ENCODE results near the gene PTPRF.

The PTPRF gene

GRCh38 chr1:43619996-43620920, 89.6 kb downstream of the PTPRF start:
- H3K27me3 ChIP-seq (ENCODE audit: control insufficient read depth in 2 of 2, insufficient read depth in 2 of 2, low read length in 2 of 2), result no peaks in the 10 kb centered on the region
- no peaks in the 10 kb centered on the region for H3K9me3 ChIP-seq (ENCODE audit: control insufficient read depth in 2 of 2, low read length in 2 of 2)
- peaks cover 71 to 75% of the 10 kb centered on the region in 2 donors for H3K36me3 ChIP-seq (ENCODE audit: control insufficient read depth in 2 of 2, insufficient read depth in 2 of 2, low read length in 2 of 2)

GRCh38 chr1:43620956-43621355, 90.3 kb downstream of the PTPRF start:
- Histone ChIP-seq H3K36me3 (ENCODE audit: control insufficient read depth in 2 of 2, insufficient read depth in 2 of 2, low read length in 2 of 2) (peaks cover 72 to 75% of the 10 kb centered on the region in 2 donors), H3K9ac (ENCODE audit: low read depth in 1 of 2, low read length in 2 of 2) (no peak overlapping the region), H3K4me3 (ENCODE audit: low read length in 2 of 2) (no peak overlapping the region), H3K27me3 (ENCODE audit: control insufficient read depth in 2 of 2, insufficient read depth in 2 of 2, low read length in 2 of 2) (no peaks in the 10 kb centered on the region), H3K4me1 (ENCODE audit: control insufficient read depth in 2 of 2, insufficient read depth in 2 of 2, low read length in 2 of 2) (no peaks in the 10 kb centered on the region), H3K27ac (ENCODE audit: low read depth in 2 of 2, low read length in 2 of 2) (no peak overlapping the region), H3K9me3 (ENCODE audit: control insufficient read depth in 2 of 2, low read length in 2 of 2) (no peaks in the 10 kb centered on the region)

More at GRCh38 chr1:43619996-43620920, 89.6 kb downstream of the PTPRF start:
- Histone ChIP-seq H3K27ac (ENCODE audit: low read depth in 2 of 2, low read length in 2 of 2) (no peak overlapping the region), H3K4me3 (ENCODE audit: low read length in 2 of 2) (no peak overlapping the region), H3K4me1 (ENCODE audit: control insufficient read depth in 2 of 2, insufficient read depth in 2 of 2, low read length in 2 of 2) (no peaks in the 10 kb centered on the region), H3K9ac (ENCODE audit: low read depth in 1 of 2, low read length in 2 of 2) (no peak overlapping the region)

DNA sequence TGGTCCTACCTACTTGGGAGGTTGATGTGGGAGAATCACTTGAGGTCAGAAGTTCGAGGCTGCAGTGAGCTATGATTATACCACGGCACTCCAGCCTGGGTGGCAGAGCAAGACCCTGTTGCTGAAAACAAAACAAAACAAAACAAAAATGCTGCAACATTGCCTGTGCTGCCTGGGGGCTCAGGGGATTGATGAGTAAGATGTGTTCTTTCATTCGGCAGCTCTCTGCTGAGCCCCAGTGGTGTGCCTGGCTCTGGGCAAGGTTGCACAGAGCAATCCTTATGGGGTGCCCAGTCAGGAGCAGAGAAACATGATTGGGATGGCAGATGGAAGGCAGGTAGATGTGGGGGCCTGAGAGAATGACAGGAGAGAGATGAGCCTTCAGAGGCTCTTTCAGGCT, 90.7 kb downstream of the PTPRF start:
- Histone ChIP-seq H3K4me3 (ENCODE audit: low read length in 2 of 2) (no peak overlapping the region), H3K9me3 (ENCODE audit: control insufficient read depth in 2 of 2, low read length in 2 of 2) (no peaks in the 10 kb centered on the region), H3K4me1 (ENCODE audit: control insufficient read depth in 2 of 2, insufficient read depth in 2 of 2, low read length in 2 of 2) (no peaks in the 10 kb centered on the region), H3K27ac (ENCODE audit: low read depth in 2 of 2, low read length in 2 of 2) (no peak overlapping the region), H3K36me3 (ENCODE audit: control insufficient read depth in 2 of 2, insufficient read depth in 2 of 2, low read length in 2 of 2) (peaks cover 67 to 70% of the 10 kb centered on the region in 2 donors), H3K9ac (ENCODE audit: low read depth in 1 of 2, low read length in 2 of 2) (no peak overlapping the region), H3K27me3 (ENCODE audit: control insufficient read depth in 2 of 2, insufficient read depth in 2 of 2, low read length in 2 of 2) (no peaks in the 10 kb centered on the region)

DNA sequence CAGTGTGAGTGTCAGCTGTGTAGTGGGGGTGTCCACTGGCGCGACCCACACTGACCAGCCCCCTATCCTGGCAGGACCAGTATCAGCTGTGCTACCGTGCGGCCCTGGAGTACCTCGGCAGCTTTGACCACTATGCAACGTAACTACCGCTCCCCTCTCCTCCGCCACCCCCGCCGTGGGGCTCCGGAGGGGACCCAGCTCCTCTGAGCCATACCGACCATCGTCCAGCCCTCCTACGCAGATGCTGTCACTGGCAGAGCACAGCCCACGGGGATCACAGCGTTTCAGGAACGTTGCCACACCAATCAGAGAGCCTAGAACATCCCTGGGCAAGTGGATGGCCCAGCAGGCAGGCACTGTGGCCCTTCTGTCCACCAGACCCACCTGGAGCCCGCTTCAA, 91.2 kb downstream of the PTPRF start:
- Histone ChIP-seq H3K4me1 (ENCODE audit: control insufficient read depth in 2 of 2, insufficient read depth in 2 of 2, low read length in 2 of 2) (no peaks in the 10 kb centered on the region), H3K4me3 (ENCODE audit: low read length in 2 of 2) (no peak overlapping the region), H3K27me3 (ENCODE audit: control insufficient read depth in 2 of 2, insufficient read depth in 2 of 2, low read length in 2 of 2) (no peaks in the 10 kb centered on the region), H3K9ac (ENCODE audit: low read depth in 1 of 2, low read length in 2 of 2) (no peak overlapping the region), H3K36me3 (ENCODE audit: control insufficient read depth in 2 of 2, insufficient read depth in 2 of 2, low read length in 2 of 2) (peaks cover 63 to 69% of the 10 kb centered on the region in 2 donors), H3K9me3 (ENCODE audit: control insufficient read depth in 2 of 2, low read length in 2 of 2) (no peaks in the 10 kb centered on the region), H3K27ac (ENCODE audit: low read depth in 2 of 2, low read length in 2 of 2) (no peak overlapping the region)

DNA sequence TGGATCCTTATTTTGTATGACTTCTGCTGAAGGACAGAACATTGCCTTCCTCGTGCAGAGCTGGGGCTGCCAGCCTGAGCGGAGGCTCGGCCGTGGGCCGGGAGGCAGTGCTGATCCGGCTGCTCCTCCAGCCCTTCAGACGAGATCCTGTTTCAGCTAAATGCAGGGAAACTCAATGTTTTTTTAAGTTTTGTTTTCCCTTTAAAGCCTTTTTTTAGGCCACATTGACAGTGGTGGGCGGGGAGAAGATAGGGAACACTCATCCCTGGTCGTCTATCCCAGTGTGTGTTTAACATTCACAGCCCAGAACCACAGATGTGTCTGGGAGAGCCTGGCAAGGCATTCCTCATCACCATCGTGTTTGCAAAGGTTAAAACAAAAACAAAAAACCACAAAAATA, 91.8 kb downstream of the PTPRF start:
- Histone ChIP-seq H3K36me3 (ENCODE audit: control insufficient read depth in 2 of 2, insufficient read depth in 2 of 2, low read length in 2 of 2) (peaks cover 57 to 66% of the 10 kb centered on the region in 2 donors), H3K4me1 (ENCODE audit: control insufficient read depth in 2 of 2, insufficient read depth in 2 of 2, low read length in 2 of 2) (no peaks in the 10 kb centered on the region), H3K4me3 (ENCODE audit: low read length in 2 of 2) (no peak overlapping the region), H3K9ac (ENCODE audit: low read depth in 1 of 2, low read length in 2 of 2) (no peak overlapping the region), H3K9me3 (ENCODE audit: control insufficient read depth in 2 of 2, low read length in 2 of 2) (no peaks in the 10 kb centered on the region), H3K27ac (ENCODE audit: low read depth in 2 of 2, low read length in 2 of 2) (no peak overlapping the region), H3K27me3 (ENCODE audit: control insufficient read depth in 2 of 2, insufficient read depth in 2 of 2, low read length in 2 of 2) (no peaks in the 10 kb centered on the region)

DNA sequence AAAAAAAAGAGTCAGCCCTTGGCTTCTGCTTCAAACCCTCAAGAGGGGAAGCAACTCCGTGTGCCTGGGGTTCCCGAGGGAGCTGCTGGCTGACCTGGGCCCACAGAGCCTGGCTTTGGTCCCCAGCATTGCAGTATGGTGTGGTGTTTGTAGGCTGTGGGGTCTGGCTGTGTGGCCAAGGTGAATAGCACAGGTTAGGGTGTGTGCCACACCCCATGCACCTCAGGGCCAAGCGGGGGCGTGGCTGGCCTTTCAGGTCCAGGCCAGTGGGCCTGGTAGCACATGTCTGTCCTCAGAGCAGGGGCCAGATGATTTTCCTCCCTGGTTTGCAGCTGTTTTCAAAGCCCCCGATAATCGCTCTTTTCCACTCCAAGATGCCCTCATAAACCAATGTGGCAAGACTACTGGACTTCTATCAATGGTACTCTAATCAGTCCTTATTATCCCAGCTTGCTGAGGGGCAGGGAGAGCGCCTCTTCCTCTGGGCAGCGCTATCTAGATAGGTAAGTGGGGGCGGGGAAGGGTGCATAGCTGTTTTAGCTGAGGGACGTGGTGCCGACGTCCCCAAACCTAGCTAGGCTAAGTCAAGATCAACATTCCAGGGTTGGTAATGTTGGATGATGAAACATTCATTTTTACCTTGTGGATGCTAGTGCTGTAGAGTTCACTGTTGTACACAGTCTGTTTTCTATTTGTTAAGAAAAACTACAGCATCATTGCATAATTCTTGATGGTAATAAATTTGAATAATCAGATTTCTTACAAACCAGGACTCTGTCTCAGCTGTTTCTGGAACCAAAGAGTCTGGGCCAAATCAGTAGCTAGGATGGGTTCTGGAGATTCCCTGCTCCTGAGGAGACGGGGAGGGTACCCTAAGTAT, 92.5 kb downstream of the PTPRF start:
- Histone ChIP-seq H3K4me3 (ENCODE audit: low read length in 2 of 2) (no peak overlapping the region), H3K36me3 (ENCODE audit: control insufficient read depth in 2 of 2, insufficient read depth in 2 of 2, low read length in 2 of 2) (peaks cover 51 to 59% of the 10 kb centered on the region in 2 donors)

DNA sequence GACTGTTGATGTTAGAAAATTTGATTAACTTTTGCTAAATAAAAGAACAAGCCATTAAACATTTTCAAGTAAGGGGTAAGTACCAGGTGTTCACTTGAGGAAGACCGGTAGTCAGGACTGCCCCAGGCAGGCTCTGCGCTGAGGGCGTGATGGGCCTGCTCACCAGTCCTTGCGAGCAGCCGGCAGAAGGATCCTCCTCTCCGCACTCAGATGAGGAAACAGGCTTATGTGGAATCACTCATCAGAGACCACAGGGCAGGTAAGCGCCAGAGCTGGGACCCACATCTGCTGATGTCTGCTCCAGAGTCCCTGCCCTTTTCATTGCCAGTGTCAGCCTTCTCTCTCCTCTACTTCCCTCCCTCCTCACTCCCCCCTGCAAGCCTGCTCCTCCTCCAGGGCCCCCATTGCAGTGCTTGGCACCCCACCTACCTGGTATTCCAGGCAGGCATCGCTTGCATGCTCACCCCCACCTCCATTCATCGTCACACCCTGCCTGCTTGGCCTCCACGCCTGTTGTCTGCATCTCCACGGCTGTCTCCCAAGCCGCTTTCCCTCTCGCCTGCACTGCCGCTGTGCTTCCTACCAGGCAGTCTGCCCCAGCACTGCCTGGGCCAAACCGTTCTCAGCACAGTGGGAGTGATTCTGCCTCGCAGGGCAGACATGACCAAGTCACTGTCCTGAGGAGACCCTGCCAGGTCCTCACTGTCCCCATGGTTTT, 94.5 kb downstream of the PTPRF start:
- no peak overlapping the region for H3K27ac ChIP-seq (ENCODE audit: low read depth in 2 of 2, low read length in 2 of 2)
- H3K27me3 ChIP-seq (ENCODE audit: control insufficient read depth in 2 of 2, insufficient read depth in 2 of 2, low read length in 2 of 2), result no peaks in the 10 kb centered on the region
- H3K4me1 ChIP-seq (ENCODE audit: control insufficient read depth in 2 of 2, insufficient read depth in 2 of 2, low read length in 2 of 2), result no peaks in the 10 kb centered on the region
- H3K9me3 ChIP-seq (ENCODE audit: control insufficient read depth in 2 of 2, low read length in 2 of 2), result no peaks in the 10 kb centered on the region
- H3K36me3 ChIP-seq (ENCODE audit: control insufficient read depth in 2 of 2, insufficient read depth in 2 of 2, low read length in 2 of 2), result peaks cover 39 to 41% of the 10 kb centered on the region in 2 donors
- H3K4me3 ChIP-seq (ENCODE audit: low read length in 2 of 2), result no peak overlapping the region
- no peak overlapping the region for H3K9ac ChIP-seq (ENCODE audit: low read depth in 1 of 2, low read length in 2 of 2)

More for the DNA sequence above, 92.5 kb downstream of the PTPRF start:
- Histone ChIP-seq H3K9ac (ENCODE audit: low read depth in 1 of 2, low read length in 2 of 2) (no peak overlapping the region), H3K27me3 (ENCODE audit: control insufficient read depth in 2 of 2, insufficient read depth in 2 of 2, low read length in 2 of 2) (no peaks in the 10 kb centered on the region), H3K9me3 (ENCODE audit: control insufficient read depth in 2 of 2, low read length in 2 of 2) (no peaks in the 10 kb centered on the region), H3K4me1 (ENCODE audit: control insufficient read depth in 2 of 2, insufficient read depth in 2 of 2, low read length in 2 of 2) (no peaks in the 10 kb centered on the region), H3K27ac (ENCODE audit: low read depth in 2 of 2, low read length in 2 of 2) (no peak overlapping the region)

DNA sequence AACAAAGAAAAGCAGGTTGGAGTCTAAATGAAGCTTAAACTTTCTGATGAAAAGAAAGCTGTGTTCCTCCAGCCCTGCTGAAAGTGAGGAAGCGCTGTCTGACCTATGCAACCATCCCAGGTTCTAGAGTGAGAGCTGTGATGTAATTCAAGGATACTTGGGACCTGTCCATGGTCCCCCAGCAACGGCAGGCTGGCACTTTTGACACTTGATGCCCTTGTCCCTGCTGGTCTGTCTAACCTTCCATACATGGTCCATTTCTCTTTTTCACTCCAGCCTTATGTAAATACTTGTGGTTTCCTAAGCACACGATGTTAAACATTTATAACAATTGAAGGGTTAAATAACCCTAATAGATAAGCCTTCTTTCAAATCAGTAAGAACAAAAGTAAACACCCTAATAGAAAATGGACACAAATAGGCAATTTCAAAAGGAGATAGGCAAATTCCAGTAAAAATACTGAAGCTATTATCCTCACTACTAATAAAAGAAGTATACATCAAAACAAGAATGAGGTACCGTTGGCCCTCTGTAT, 101.5 kb downstream of the PTPRF start:
- Histone ChIP-seq H3K4me3 (ENCODE audit: low read length in 2 of 2) (no peak overlapping the region), H3K27me3 (ENCODE audit: control insufficient read depth in 2 of 2, insufficient read depth in 2 of 2, low read length in 2 of 2) (peaks cover 0 to 2% of the 10 kb centered on the region in 2 donors), H3K4me1 (ENCODE audit: control insufficient read depth in 2 of 2, insufficient read depth in 2 of 2, low read length in 2 of 2) (no peaks in the 10 kb centered on the region), H3K27ac (ENCODE audit: low read depth in 2 of 2, low read length in 2 of 2) (no peak overlapping the region), H3K9ac (ENCODE audit: low read depth in 1 of 2, low read length in 2 of 2) (no peak overlapping the region), H3K36me3 (ENCODE audit: control insufficient read depth in 2 of 2, insufficient read depth in 2 of 2, low read length in 2 of 2) (no peaks in the 10 kb centered on the region), H3K9me3 (ENCODE audit: control insufficient read depth in 2 of 2, low read length in 2 of 2) (no peaks in the 10 kb centered on the region)

- Histone ChIP-seq H3K27me3 (ENCODE audit: control insufficient read depth in 2 of 2, insufficient read depth in 2 of 2, low read length in 2 of 2) (peaks cover 0 to 2% of the 10 kb centered on the region in 2 donors), H3K4me3 (ENCODE audit: low read length in 2 of 2) (no peak overlapping the region), H3K9me3 (ENCODE audit: control insufficient read depth in 2 of 2, low read length in 2 of 2) (no peaks in the 10 kb centered on the region), H3K9ac (ENCODE audit: low read depth in 1 of 2, low read length in 2 of 2) (no peak overlapping the region), H3K27ac (ENCODE audit: low read depth in 2 of 2, low read length in 2 of 2) (no peak overlapping the region), H3K4me1 (ENCODE audit: control insufficient read depth in 2 of 2, insufficient read depth in 2 of 2, low read length in 2 of 2) (no peaks in the 10 kb centered on the region), H3K36me3 (ENCODE audit: control insufficient read depth in 2 of 2, insufficient read depth in 2 of 2, low read length in 2 of 2) (no peaks in the 10 kb centered on the region)
Measured at GRCh38 chr1:43634721-43635120, 104.0 kb downstream of the PTPRF start.

Measured in mucosa of rectum (tissue), 2 donors.